M059J (cell line): ENCODE data around the gene IGF2R. TPM values are rescaled to one million over a fixed set of nuclear protein-coding genes. Genes with fewer than 3 reads are reported as not detected.
"Not testable (repeated sequence)": the region's sequence is repeated elsewhere in the genome, so short reads cannot be mapped to it uniquely, and the experiment has no call there.

Experiments
- DNase-seq: peaks from one replicate; pipeline ENCODE4 v3.0.0-alpha.2; 2012; ENCODE audit warnings: low read depth
- total RNA-seq: library from RNA; depleted of rRNA; stranded (reverse); fragments of >200 nt; shearing (Covaris generic); gene quantifications from 2 replicates; pipeline ENCODE4 v1.2.3, GENCODE V29; 2014

The IGF2R gene
- total RNA-seq, 1 experiment from 2014 or later, result 67.8 TPM

DNA sequence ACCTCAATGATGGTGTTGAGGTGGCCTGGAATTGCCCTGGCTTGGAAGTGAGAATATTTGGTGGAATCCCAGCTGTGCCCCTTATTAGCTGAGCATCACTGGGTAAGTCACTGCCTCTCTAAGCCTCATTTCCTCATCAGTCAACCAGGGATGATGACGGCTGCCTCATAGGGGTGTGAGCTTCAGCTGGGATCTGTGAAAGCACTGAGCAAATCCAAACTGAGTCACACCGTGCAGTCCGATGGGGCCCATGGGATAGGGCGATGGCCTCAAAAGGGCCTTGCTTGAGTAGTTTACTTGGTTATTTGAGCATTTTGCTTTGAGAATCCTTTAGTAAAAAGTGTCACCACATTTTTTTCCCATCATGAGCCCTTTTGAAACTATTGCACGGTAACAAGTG is 153.9 kb downstream of the IGF2R start:
- no peak for DNase-seq

GRCh38 chr6:160124007-160124406 is 155.1 kb downstream of the IGF2R start:
- no peak for DNase-seq

DNA sequence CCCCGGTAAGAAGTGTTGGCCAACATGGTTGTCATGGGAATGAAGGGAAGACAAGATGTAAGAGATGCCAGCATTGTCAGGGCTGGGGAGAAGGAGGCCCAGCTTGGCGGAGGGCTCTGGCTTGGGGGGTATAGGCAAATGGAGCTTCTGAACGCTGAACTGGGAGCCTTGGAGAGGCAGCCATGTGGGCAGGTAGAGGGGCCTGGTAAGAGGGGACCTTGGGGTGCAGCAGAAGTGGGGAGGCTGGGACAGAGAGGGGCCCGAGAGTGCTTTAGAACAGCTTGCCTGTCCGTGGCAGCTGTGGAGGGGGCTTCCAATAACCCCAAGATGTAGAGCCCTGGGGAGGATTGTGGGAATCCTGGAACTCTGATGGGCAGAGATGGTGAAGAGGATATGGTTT is 155.7 kb downstream of the IGF2R start:
- no peak for DNase-seq

DNA sequence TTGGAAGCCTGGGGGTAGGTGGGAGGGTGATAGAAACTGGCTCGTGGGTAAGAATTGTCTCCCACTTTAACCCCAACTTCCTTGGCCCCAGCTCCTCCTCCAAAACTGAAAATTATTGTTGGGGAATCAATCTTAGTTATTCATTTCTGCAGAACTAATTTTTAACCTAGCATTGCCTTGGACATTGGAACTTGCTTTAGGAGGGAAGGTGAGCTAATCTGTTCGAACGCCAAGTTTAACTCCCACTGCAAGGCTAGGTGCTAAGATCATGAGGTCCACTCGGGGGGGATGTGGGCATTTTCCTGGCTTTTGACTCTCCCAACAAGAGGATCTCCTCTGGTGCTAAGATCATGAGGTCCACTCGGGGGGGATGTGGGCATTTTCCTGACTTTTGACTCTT is 156.2 kb downstream of the IGF2R start:
- DNase-seq, result not testable (repeated sequence)

- DNase-seq, result no peak
Observed at GRCh38 chr6:160127270-160128124, 158.6 kb downstream of the IGF2R start.

DNA sequence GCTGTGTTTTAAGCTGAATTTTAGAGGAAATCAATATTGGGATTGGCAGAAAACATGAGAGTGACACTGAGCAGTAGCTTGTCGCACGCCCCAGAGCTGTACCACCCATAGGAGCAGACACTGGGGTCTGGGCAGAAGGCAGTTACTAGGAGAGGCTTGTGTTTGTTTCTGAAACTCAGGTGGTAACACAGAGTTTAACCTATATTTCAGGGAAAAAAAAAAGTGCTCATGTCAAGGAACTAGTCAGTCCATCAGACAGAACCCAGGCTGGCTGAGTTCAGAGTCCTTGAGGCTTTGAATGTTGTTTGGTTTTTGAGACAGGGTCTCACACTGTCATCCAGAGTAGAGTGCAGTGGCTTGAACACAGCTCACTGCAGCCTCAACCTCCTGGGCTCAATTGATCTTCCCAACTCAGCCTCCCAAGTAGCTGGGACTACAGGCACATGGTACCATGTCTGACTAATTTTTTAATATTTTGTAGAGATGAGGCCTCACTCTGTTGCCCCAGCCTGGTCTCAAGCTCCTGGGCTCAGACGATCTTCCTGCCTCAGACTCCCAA is 159.3 kb downstream of the IGF2R start:
- DNase-seq, result no peak

- no peak for DNase-seq
Observed at GRCh38 chr6:160128879-160129516, 160.1 kb downstream of the IGF2R start.

DNA sequence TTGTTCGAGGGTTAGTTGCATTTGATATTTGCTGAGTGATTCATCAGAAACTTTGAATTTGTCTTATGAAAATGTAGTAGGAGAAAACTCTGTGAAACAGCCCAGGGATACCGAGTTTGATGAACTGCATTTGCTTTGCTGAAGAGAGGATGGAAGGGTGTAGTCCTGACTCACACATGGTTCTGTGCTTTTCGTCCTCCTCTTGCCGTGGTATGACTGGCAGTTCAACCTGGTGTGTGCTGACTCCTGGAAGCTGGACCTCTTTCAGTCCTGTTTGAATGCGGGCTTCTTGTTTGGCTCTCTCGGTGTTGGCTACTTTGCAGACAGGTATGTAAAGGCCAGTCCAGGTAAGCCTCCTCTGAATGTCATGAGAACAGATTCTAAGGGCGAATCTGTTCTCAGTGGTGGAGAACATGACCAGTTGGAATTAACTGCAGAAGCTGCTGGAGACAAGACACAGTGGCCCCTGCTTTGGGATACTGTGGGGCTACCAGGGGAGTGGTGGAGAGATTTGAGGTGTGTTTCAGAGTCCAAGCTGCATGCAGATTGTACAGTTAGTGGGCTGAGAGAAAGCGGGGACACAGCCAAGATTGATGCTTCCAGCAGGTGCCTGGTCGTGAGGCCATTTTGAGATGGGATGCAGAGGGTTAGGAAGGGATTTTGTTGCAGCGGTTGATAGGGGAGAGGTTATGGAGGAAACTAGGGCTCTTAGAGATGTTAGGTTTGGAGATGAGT is 161.2 kb downstream of the IGF2R start:
- DNase-seq, result no peak

GRCh38 chr6:160130729-160131484 is 162.0 kb downstream of the IGF2R start:
- DNase-seq, result no peak

DNA sequence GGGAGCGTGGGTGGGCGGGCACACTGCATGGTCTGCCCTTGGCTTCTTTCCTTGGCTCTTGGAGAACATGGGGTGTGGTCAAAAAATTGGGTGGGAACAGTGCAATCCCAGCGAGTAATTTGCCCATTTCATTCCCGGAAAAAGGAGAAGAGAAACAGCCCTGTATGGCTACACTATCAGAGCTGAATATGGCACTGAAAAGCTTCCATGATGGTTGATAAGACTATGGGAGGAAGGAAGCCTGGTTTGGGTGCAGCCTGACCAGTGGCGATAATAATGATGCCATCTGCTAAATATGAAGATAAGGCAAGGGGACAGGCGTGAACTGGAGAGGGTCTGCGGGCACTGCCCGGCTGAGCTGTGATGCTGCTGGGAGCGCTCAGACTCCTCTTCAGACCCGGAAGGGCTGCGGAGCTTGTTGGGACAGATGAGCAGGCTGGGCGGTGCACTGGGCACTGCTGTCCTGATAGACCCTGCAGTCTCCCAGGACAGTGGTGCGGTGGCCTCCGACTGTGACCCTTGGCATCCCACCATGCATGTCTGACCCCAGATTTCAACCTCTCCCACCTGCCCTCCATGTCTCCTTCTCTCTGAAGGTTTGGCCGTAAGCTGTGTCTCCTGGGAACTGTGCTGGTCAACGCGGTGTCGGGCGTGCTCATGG is 162.9 kb downstream of the IGF2R start:
- no peak for DNase-seq

- DNase-seq, result no peak
Observed at GRCh38 chr6:160132297-160132637, 163.4 kb downstream of the IGF2R start.

- DNase-seq, result peak; percentile 31
Observed at GRCh38 chr6:160132776-160133338, 164.0 kb downstream of the IGF2R start.

GRCh38 chr6:160133441-160134336 is 164.8 kb downstream of the IGF2R start:
- no peak for DNase-seq

GRCh38 chr6:160134337-160134751 is 165.5 kb downstream of the IGF2R start:
- not testable (repeated sequence) for DNase-seq

GRCh38 chr6:160134779-160135547 is 166.1 kb downstream of the IGF2R start:
- DNase-seq, result no peak

GRCh38 chr6:160135907-160136655 is 167.2 kb downstream of the IGF2R start:
- DNase-seq, result no peak

GRCh38 chr6:160137130-160137988 is 168.5 kb downstream of the IGF2R start:
- no peak for DNase-seq
